ENCODE data around the gene EFEMP2. TPM values are rescaled to one million over a fixed set of nuclear protein-coding genes. Genes with fewer than 3 reads are reported as not detected.

Gene EFEMP2
- 1 to 10 TPM; 6.0 to 8.3 TPM for total RNA-seq
- under 1 TPM; 0.40 to 0.55 TPM for polyA plus RNA-seq

GRCh38 chr11:65872586-65873317, at the start of gene EFEMP2:
TSS of gene EFEMP2 (minus strand) at chr11:65872800. CDS start at chr11:65872354, 446 bp downstream.
- H3K27ac Mint-ChIP-seq, result peak within 1 kb of the TSS; percentile 85 to 96 (median 94)
- Histone ChIP-seq H3K4me3 (ENCODE audit: low read length in 2 of 2) (peak within 1 kb of the TSS; percentile 57 to 69), H3K9me3 (ENCODE audit: control insufficient read depth in 1 of 2, low read length in 2 of 2) (no peaks in the 10 kb centered on the region), H3K27ac (ENCODE audit: low read depth, low read length) (peak within 1 kb of the TSS; percentile 77), H3K27me3 (ENCODE audit: insufficient read depth, low read length) (no peaks in the 10 kb centered on the region), H3K4me1 (ENCODE audit: insufficient read depth, low read length) (peaks cover 20% of the 10 kb centered on the region), H3K36me3 (ENCODE audit: insufficient read depth, low read length) (no peaks in the 10 kb centered on the region)
- intact Hi-C loops (cut with micrococcal nuclease), result loop anchor here (2.0 kb wide), 2 partner anchors 14 to 16 kb away; partner anchors contain the start of genes CFL1 and FIBP
- H3K4me1 Mint-ChIP-seq, result peaks cover 7 to 41% (median 20%) of the 10 kb centered on the region in 4 donors
- peak in 1 of 5 donors; percentile 38 for DNase-seq
- ChIA-PET CTCF (ENCODE audit: partially characterized antibody) (interaction anchor here (1.9 to 6.6 kb wide), 2 partner anchors 13 to 15 kb away, joined by 29 to 104 read pairs; partner anchors contain the start of genes CCDC85B, FIBP and MUS81), POLR2A (ENCODE audit: partially characterized antibody) (interaction anchor here (0.6 to 11.3 kb wide), 14 partner anchors 9 to 300 kb away, joined by 3 to 222 read pairs (median 6); partner anchors contain the start of genes BANF1, C11orf68, CCDC85B and CFL1)
- no peaks in the 10 kb centered on the region for H3K27me3 Mint-ChIP-seq
- H3K9me3 Mint-ChIP-seq, result no peaks in the 10 kb centered on the region
- peak within 1 kb of the TSS; percentile 71 to 95 (median 89) for H3K4me3 Mint-ChIP-seq
- H3K36me3 Mint-ChIP-seq, result no peaks in the 10 kb centered on the region

GRCh38 chr11:65921876-65922275, 49.3 kb upstream of the EFEMP2 start:
- Histone ChIP-seq H3K36me3 (ENCODE audit: insufficient read depth, low read length) (peaks cover 12% of the 10 kb centered on the region), H3K9me3 (ENCODE audit: control insufficient read depth in 1 of 2, low read length in 2 of 2) (no peaks in the 10 kb centered on the region), H3K4me1 (ENCODE audit: insufficient read depth, low read length) (peaks cover 40% of the 10 kb centered on the region), H3K27ac (ENCODE audit: low read depth, low read length) (no peak overlapping the region), H3K27me3 (ENCODE audit: insufficient read depth, low read length) (no peaks in the 10 kb centered on the region), H3K4me3 (ENCODE audit: low read length in 2 of 2) (no peak overlapping the region)
- H3K27ac Mint-ChIP-seq, result peak overlapping the region in 4 of 7 donors; percentile 0 to 48 (median 30)
- ChIA-PET POLR2A (ENCODE audit: partially characterized antibody) (interaction anchor here (0.7 to 14.1 kb wide), 6 partner anchors 22 to 346 kb away, joined by 3 to 320 read pairs (median 23); partner anchors contain the start of genes CCDC85B, CFL1, EHBP1L1 and FIBP), CTCF (ENCODE audit: partially characterized antibody) (interaction anchor here (0.7 to 3.5 kb wide), 3 partner anchors 11 to 37 kb away, joined by 3 to 18 read pairs (median 9); partner anchors contain the start of gene FIBP)
- H3K9me3 Mint-ChIP-seq, result peaks cover 0 to 4% (median 0%) of the 10 kb centered on the region in 8 donors
- DNase-seq, result no peak
- intact Hi-C loops (cut with micrococcal nuclease), result no loop called here
- H3K4me1 Mint-ChIP-seq, result peaks cover 9 to 42% (median 25%) of the 10 kb centered on the region in 4 donors
- peak overlapping the region in 5 of 8 donors; percentile 9 to 56 (median 46) for H3K4me3 Mint-ChIP-seq
- H3K36me3 Mint-ChIP-seq, result peaks cover 15 to 28% of the 10 kb centered on the region in 2 donors
- no peaks in the 10 kb centered on the region for H3K27me3 Mint-ChIP-seq

- H3K9me3 ChIP-seq (ENCODE audit: control insufficient read depth in 1 of 2, low read length in 2 of 2), result no peaks in the 10 kb centered on the region
- peaks cover 0 to 4% (median 0%) of the 10 kb centered on the region in 8 donors for H3K9me3 Mint-ChIP-seq
Observed at GRCh38 chr11:65921033-65921555, 48.5 kb upstream of the EFEMP2 start.

GRCh38 chr11:65920372-65920802, 47.8 kb upstream of the EFEMP2 start:
- Histone ChIP-seq H3K27me3 (ENCODE audit: insufficient read depth, low read length) (no peaks in the 10 kb centered on the region), H3K36me3 (ENCODE audit: insufficient read depth, low read length) (peaks cover 12% of the 10 kb centered on the region), H3K9me3 (ENCODE audit: control insufficient read depth in 1 of 2, low read length in 2 of 2) (no peaks in the 10 kb centered on the region), H3K27ac (ENCODE audit: low read depth, low read length) (peak overlapping the region; percentile 83), H3K4me3 (ENCODE audit: low read length in 2 of 2) (peak overlapping the region; percentile 76 to 89), H3K4me1 (ENCODE audit: insufficient read depth, low read length) (peaks cover 52% of the 10 kb centered on the region)
- Mint-ChIP-seq H3K9me3 (peaks cover 0 to 4% (median 0%) of the 10 kb centered on the region in 8 donors), H3K4me1 (peaks cover 13 to 53% (median 30%) of the 10 kb centered on the region in 4 donors), H3K27ac (peak overlapping the region in 5 of 7 donors; percentile 60 to 94 (median 93)), H3K4me3 (peak overlapping the region; percentile 88 to 95 (median 92)), H3K36me3 (peaks cover 15 to 31% of the 10 kb centered on the region in 2 donors), H3K27me3 (no peaks in the 10 kb centered on the region)
- POLR2A ChIA-PET (ENCODE audit: partially characterized antibody), result interaction anchor here (1.0 to 14.1 kb wide), 9 partner anchors 8 to 61 kb away, joined by 3 to 320 read pairs (median 20); partner anchors contain the start of genes CCDC85B, CFL1, FIBP and FOSL1
- DNase-seq, result no peak
- intact Hi-C loops (cut with micrococcal nuclease), result no loop called here
- CTCF ChIA-PET (ENCODE audit: partially characterized antibody), result interaction anchor here (2.5 to 3.5 kb wide), 2 partner anchors 32 to 36 kb away, joined by 9 to 18 read pairs; partner anchors contain the start of gene FIBP

More at GRCh38 chr11:65921033-65921555, 48.5 kb upstream of the EFEMP2 start:
- DNase-seq, result no peak
- Mint-ChIP-seq H3K36me3 (peaks cover 15 to 31% of the 10 kb centered on the region in 2 donors), H3K27ac (peak overlapping the region in 1 of 7 donors; percentile 56), H3K4me3 (peak overlapping the region; percentile 68 to 95 (median 92)), H3K27me3 (no peaks in the 10 kb centered on the region), H3K4me1 (peaks cover 12 to 47% (median 31%) of the 10 kb centered on the region in 4 donors)
- ChIA-PET CTCF (ENCODE audit: partially characterized antibody) (interaction anchor here (0.7 to 3.5 kb wide), 3 partner anchors 12 to 36 kb away, joined by 3 to 18 read pairs (median 9); partner anchors contain the start of gene FIBP), POLR2A (ENCODE audit: partially characterized antibody) (interaction anchor here (2.5 to 14.1 kb wide), 6 partner anchors 8 to 61 kb away, joined by 7 to 320 read pairs (median 38); partner anchors contain the start of genes CCDC85B, CFL1, FIBP and FOSL1)
- Histone ChIP-seq H3K4me3 (ENCODE audit: low read length in 2 of 2) (peak overlapping the region in 1 of 2 donors; percentile 89), H3K4me1 (ENCODE audit: insufficient read depth, low read length) (peaks cover 48% of the 10 kb centered on the region), H3K36me3 (ENCODE audit: insufficient read depth, low read length) (peaks cover 12% of the 10 kb centered on the region), H3K27ac (ENCODE audit: low read depth, low read length) (peak overlapping the region; percentile 83), H3K27me3 (ENCODE audit: insufficient read depth, low read length) (no peaks in the 10 kb centered on the region)
- intact Hi-C loops (cut with micrococcal nuclease), result no loop called here

GRCh38 chr11:65919573-65920371, 47.2 kb upstream of the EFEMP2 start:
- DNase-seq, result peak in 1 of 5 donors; percentile 80
- Mint-ChIP-seq H3K4me3 (peak overlapping the region; percentile 88 to 95 (median 92)), H3K4me1 (peaks cover 15 to 59% (median 36%) of the 10 kb centered on the region in 4 donors), H3K27ac (peak overlapping the region; percentile 86 to 94 (median 93)), H3K9me3 (peaks cover 0 to 4% (median 0%) of the 10 kb centered on the region in 8 donors), H3K27me3 (no peaks in the 10 kb centered on the region), H3K36me3 (peaks cover 15 to 31% of the 10 kb centered on the region in 2 donors)
- CTCF ChIA-PET (ENCODE audit: partially characterized antibody), result interaction anchor here (0.6 to 3.5 kb wide), 3 partner anchors 29 to 35 kb away, joined by 3 to 18 read pairs (median 9); partner anchors contain the start of gene FIBP
- peak overlapping the region; percentile 76 to 89 for H3K4me3 ChIP-seq (ENCODE audit: low read length in 2 of 2)
- H3K9me3 ChIP-seq (ENCODE audit: control insufficient read depth in 1 of 2, low read length in 2 of 2), result no peaks in the 10 kb centered on the region
- intact Hi-C loops (cut with micrococcal nuclease), result loop anchor here (1.0 kb wide), 8 partner anchors 9 to 207 kb away; partner anchors contain the start of genes CCDC85B, CFL1, FOSL1 and KAT5
- H3K27me3 ChIP-seq (ENCODE audit: insufficient read depth, low read length), result no peaks in the 10 kb centered on the region
- POLR2A ChIA-PET (ENCODE audit: partially characterized antibody), result interaction anchor here (1.0 to 14.1 kb wide), 11 partner anchors 9 to 345 kb away, joined by 3 to 320 read pairs (median 20); partner anchors contain the start of genes CCDC85B, CFL1, FIBP and FOSL1
- peaks cover 12% of the 10 kb centered on the region for H3K36me3 ChIP-seq (ENCODE audit: insufficient read depth, low read length)
- H3K4me1 ChIP-seq (ENCODE audit: insufficient read depth, low read length), result peaks cover 52% of the 10 kb centered on the region
- peak overlapping the region; percentile 83 for H3K27ac ChIP-seq (ENCODE audit: low read depth, low read length)
